ENCODE data around the gene FIZ1.

DNA sequence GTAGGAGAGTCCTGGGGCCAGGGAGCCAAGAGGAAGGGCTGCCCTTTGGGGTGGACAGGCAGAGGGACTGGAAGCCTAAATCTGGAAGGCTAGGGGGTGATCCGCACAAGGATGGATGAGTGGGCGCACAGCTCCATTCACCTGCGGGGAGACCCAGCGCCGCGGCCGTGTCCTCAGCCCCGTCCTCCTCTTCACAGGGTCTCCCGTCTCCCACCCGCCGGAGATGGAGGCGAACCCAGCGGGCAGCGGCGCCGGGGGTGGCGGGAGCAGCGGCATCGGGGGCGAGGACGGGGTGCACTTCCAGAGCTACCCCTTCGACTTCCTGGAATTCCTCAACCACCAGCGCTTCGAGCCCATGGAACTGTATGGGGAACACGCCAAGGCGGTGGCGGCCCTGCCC is 14.1 kb upstream of the FIZ1 start:
- TF ChIP-seq SUZ12 (IDR thresholded peaks at IDR 0.05; ENCODE audit: extremely low read depth, insufficient read depth, insufficient read length) (no peak), YY1 (IDR thresholded peaks at IDR 0.05; ENCODE audit: insufficient read depth, insufficient read length) (no peak)

All from NT2/D1 (cell line).